Activated CD4-positive, alpha-beta T cell treated with anti-CD3 and anti-CD28 coated beads for 4 hours (primary cell): ENCODE results near the gene MCAM.

Experiments
- DNase-seq, 2 donors: peaks; one replicate each; pipeline ENCODE4 v3.0.0-alpha.2; 2020

Gene MCAM, protein sequence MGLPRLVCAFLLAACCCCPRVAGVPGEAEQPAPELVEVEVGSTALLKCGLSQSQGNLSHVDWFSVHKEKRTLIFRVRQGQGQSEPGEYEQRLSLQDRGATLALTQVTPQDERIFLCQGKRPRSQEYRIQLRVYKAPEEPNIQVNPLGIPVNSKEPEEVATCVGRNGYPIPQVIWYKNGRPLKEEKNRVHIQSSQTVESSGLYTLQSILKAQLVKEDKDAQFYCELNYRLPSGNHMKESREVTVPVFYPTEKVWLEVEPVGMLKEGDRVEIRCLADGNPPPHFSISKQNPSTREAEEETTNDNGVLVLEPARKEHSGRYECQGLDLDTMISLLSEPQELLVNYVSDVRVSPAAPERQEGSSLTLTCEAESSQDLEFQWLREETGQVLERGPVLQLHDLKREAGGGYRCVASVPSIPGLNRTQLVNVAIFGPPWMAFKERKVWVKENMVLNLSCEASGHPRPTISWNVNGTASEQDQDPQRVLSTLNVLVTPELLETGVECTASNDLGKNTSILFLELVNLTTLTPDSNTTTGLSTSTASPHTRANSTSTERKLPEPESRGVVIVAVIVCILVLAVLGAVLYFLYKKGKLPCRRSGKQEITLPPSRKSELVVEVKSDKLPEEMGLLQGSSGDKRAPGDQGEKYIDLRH

DNA sequence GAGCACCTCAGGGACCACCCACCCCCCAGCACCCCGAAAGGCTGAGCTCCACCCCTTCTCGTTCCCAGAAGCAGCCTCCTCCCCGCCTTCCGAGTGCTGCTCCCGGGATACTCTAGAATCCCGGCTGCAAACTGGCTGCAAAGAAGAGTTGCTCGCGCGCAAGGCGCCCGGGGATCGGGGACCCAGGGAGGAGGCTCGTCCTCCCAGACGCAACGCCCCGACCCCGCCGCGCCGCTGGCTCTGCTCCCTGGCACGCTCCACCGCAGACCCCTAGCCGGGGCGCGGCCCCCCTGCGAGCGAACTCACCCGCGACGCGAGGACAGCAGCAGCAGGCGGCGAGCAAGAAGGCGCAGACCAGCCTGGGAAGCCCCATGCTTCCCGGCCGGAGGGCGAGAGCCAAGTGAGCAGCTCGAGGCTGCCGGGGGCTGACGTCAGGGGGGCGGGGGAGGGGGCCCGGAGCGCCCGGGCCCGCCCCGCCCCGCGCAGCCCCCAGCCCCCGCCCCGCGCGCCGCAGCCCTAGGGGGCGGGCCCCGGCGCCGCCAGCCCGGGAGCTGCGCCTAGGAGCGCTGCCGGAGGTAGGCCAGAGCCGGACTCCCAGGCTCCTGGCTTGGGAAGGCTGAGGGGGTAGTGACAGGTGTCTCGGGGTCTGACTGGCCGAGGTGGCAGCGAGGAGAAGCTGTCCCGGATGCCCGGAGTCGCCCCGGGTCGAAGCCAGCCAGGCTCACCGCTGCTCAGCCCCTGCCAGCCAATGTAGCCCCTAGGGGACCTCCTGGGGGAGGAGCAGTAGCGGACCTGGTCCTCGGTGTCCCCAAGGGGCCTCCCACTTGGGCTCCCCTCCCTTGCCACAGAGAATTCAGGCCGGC, at the start of gene MCAM:
TSS of gene MCAM (minus strand) at position 402 of the 863 bp plus-strand sequence. CDS start at position 373, 29 bp downstream.
- DNase-seq = no peak

DNA sequence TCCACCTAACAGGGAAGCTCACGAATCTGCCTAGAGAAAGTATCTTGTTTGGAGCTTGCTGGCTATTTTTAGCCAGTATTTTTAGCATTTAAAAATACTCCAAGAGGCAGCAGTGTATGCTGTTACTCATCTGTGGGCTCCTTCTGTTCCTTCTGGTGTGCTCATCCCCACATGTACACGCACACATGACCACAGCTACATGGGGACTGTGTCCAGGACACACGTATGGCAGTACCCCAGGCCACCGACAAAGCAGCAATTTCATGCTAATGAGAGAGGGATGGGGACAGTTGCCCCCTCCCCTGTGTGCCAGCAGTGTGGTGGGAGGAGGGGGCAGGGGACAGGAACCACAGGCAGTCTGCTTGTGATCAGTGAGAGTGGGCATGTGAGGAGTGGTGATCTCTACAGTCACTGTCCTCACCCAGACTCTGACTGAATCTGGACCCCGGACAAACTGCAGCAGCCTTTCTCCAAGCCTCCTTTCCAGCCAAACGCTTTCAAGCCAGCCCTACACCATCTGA, 48.2 kb upstream of the MCAM start:
- DNase-seq = no peak

DNA sequence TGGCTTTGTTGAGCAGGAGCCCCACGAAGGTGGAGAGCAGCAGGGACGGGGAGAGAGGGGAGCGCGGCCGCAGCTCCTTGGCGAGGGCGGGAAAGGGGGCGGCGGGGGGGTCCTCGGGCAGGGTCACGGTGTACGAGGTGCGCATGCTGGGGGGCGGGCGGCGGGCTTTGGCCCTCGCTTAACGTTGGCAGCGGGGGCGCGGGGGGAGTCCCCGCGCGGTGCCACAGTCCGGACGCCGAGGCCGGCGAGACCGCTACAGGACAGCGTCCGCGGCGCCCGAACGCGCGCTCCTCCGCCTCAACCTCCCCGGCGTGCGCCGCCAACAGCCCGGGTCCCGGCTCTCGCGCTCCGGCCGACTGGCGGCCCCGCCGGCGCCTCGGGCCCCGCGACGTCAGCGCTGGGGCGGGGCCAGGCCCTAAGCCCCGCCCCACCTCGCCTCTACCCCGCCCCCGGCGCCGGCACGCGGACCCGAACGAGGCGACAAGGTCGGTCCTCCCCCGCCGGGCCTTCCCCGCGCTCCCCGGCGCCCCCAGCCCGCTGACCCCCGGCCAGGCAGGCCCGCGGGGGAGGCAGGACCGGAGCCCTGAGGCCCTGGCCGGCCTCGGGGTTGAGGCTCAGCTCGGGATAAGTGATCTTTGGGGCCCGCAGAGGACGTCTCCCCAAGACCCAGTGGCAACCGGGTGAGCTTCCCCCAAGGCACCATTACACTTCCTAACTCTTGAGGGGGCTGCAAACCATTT, 47.1 kb upstream of the MCAM start:
- peak; percentile 56 to 60 for DNase-seq

DNA sequence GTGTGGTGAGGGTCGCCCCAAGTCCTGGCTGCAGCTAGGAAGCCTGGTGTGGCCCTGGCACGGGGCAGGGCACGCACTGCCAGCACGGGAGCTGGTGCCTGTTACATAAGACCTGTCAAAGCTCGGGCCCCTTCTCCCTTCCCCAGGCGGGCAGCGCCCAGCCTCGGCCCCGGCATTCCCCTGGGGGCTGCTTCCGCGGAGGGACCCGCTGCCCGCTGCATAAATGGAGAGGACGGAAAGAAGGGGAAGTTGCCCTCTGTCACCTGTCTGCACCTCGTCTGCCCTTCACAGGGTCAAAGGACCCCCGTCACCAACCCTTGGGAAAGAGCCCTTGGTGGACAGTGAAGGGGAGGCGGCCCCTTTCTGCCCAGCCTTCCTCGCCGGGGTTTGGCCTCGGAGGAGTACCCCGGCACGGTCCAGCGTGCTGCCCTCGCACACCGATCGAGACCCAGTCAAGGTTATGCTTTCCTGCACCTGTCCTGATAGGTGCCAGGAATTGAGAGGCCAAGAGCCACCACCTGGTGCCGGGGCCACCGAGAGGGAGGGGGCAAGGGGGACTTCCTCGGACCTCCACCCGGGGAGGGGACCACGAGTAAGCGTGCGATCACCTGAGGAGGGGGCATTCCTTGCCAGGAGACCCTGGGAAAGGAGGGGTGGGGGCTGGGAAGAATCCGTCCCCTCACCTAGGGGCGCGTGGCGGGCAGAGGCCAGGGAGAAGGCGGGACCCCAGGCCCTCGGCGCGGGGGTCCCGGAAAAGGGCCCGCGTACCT, 46.3 kb upstream of the MCAM start:
- DNase-seq = no peak

DNA sequence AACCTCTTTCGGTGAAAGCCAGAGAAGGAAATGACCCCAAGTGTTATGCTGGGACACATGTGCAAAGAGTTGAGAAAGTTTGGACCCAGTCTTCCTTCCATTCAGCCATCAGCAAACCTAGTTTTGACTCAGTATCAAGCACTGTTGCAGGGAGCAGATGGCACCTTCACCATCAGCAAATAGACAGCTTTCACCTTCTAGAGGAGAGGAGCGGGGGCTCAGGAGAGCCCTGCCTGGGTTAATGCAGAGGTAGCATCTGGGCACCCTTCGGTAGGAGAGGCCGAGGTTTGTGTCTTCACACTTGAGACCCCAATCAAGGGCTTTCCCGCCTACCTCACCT, 45.8 kb upstream of the MCAM start:
- no peak for DNase-seq

DNA sequence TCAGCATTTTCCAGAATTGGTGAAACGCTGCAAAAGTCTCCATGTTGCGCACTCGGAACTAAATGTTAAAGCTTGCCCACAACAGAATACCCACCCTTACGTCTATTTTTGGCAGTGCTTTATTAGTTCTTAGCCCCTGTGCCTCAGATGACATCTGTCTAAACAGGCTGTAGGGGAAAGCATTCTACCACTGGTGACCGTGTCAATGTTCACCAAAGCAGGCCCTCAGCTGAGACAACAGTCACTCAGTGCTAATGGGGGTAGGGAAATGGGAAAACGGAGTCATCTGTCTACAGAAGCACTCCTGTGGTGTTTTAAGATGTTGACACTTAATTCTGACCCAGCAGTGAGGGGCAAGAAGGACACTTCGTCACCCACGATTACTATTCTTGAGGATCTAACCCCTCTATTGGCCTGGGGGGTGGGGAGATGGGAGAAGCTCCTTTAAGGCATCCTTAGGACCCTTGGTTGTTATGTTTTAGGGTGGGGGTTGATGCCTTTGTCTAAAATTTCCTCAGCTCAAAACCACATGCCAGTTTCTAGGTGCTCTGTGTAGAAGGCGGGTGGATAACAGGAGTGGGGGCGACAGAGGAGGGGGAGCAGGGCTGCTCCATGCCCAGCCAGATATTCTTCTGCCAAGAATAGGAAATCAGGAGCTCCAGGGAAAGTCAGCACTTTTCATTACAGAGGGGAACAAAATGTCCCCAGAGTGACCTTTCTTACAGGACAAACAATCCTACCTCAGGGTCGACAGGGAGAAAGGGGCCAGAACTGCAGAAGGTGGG, 45.2 kb upstream of the MCAM start:
- no peak for DNase-seq

DNA sequence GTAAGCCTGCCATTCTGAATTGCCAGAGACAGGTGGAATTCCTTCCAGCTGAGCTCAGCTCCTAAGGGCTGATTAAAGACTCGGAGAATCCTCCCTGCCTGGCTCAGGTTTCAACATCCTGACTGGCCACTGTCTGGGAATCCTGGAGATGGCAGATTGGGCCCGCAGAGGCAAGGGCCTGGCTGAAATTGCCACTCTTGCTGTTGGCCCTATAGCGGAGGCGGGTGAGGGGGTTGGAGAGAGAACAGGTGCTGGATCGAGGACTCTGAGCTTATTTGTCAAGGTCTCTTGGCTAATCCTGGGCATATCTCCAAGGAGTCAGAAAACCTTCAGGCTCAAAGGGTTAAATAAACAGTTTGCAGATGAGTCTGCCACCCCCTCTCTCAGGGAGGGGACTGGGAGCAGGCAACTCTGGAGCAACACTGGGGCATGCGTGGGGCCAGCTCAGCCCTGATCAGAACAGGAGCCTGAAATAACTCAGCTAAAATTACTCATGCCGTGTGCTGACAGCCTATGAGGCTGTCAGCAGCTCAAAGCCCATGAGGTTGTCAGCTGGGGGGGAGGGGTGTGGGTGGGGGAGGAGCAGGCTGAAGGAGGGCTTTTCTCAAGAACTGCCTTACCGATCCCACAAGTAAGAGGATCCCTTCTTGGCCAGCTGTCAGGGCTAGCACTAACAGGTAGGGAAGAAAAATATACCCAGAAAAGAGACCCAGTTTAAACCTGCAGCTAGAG, 44.3 kb upstream of the MCAM start:
- no peak for DNase-seq

DNA sequence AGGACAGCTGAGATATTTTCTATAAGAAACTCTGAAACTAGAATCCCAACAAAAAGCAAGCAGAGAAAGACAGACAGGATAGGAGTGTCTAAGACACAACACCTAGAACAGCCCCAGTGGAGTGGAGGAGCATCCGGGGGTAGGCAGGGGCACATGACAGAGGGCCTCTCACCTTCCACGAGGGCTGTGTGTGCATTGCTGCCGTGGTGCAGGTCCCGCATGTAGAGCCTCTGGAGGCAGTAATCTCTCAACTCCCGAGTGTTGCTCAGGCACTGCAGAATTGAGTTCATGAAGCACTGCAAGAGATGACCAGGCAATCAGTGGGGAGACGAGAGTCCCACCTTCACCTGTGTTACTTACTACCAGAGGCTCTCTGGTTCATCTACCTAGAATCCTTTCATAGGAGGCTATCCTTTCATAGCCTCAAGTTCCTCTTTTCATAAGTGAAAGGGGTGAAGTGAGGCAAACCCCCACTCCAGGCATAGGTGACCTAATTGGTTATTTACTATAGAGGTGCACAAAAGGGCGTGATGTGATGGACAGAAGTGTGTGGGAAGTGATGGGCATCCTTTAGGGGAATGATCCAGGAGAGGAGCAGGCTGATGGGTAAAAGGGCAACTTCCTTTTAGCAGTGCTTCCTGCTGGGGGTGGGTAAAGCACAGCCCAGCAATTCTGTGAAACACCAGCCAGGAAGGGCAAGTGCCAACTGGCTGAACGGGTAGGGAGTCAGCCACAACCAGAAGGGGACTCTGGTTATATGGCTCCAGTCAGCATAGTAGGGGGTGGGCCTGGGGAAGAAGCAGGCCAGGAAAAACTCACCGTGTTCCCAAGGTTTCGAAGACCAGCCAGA, 42.7 kb upstream of the MCAM start:
- DNase-seq = no peak

DNA sequence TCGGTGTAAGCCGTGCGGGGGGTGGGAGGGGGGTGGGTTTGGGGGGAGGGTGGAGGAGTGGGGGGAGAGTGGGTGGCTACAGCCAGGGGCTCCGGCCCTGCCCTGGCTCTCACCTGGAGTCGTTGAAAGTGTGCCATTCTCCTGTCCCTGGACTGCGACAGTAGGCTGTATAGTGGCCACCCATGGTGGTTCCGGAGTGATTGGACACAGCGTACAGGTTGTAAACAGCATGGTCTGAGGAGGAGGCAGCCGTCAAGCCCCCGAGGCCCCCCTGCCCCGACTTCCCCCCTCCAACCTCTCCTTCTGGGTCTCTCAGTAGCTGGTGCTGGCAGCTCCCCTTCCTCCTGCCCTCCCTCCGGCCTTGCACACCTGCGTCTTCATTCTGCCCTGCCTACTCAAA, 40.1 kb upstream of the MCAM start:
- DNase-seq = no peak

DNA sequence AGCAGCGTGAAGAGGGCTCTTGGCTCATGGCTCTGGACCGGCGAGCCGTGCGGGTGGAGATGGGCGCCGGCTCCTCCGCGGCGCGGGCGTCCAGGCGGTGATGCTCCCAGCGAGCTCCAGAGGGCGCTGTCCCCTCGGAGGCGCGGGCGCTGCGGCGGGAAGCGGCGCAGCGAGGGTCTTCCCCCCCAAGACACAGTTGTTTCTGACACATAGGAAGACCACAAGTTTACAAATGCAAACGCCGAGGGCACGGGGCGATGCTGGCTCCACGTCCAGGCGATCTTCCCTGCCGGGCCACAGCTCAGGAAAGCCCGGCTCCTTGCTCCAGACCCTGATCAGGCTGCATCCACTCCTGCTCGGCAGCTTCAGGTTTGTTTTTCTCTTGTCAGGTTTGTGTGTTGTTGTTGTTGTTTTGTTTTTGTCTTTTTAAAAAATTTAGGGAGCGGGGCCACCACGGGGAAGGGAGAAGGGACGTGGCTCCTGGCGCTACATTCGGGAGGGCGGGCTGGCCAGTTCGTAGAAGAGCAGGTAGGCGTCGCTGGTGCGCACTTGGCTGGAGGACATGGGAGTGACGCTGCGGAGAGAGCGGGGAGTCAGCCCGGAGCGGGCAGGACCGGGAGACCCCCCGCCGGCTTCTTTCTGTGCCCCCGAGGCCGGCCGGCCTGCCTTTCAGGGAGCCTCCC, 39.6 kb upstream of the MCAM start:
- peak; percentile 63 to 69 for DNase-seq

DNA sequence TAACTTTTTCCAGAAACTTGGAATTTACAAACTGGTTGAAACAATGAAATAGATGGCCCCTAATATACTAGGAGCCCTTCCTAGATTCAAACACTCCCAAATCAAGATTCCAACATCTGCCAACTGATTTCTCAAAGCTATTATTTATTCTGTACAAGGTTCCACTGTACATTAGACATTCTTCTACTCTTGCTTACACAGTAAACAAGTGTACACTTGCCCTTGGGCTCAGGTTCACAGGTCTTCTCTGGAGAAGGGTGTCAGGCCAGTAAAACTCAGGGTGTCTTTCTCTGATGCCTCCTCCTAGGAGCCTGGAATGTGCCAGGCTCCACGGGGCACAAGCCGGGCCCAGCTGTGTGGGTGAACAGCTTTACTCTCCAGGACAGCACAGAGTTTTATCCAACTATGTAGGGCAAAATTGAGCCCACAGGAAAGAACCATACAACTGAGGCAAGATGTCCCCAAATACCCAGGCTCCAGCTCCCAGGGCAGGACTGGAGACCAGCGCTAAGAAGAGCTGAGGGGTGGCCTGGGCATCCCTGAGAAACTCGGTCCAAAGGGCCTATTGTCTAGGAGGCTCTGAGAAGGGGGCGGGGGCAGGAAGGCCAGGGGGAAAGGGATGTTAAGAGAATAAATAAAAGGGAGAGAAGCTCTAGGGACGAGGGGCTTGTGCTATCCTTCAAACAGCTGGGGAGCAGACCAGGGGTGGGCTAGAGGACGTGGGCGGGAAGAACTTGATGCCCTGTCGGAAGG, 38.3 kb upstream of the MCAM start:
- no peak for DNase-seq

DNA sequence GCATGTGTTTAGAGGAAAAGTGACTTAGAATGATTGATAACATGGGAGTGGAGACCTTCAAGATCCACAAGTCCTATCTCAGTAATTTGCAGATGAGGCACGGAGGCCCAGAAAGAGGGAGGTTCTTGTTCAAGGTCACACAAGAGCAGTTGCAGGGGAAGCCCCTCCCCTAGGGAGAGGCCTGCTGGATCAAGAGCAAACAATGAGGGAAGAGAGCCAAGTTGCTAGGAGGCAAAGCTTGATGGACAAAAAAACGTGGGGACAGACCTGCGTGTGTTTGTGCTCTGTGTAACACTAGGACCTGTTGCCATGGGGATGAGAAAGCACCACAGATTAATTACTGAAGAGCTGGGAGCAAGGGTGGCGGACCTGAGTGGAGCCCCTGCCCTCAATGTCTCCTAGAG, 35.9 kb upstream of the MCAM start:
- DNase-seq = no peak

DNA sequence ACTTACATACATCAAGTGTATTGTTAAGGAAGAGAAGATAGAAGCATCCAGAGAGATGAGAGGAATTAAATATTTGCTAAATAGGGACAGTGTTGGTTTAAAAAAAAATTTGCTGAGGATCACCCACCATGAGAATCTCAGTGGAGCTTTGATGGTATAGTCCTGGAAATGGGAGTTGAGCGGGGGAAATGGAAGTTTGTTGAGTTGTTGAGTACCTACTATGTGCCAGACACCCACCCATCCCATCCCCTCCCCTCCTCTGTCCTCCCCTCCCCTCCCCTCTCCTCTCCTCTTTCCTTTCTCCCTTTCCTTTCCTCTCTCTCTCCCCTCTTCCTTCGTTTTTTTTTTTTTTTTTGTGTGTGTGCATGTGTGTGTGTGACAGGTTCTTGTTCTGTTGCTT, 34.3 kb upstream of the MCAM start:
- DNase-seq = no peak

DNA sequence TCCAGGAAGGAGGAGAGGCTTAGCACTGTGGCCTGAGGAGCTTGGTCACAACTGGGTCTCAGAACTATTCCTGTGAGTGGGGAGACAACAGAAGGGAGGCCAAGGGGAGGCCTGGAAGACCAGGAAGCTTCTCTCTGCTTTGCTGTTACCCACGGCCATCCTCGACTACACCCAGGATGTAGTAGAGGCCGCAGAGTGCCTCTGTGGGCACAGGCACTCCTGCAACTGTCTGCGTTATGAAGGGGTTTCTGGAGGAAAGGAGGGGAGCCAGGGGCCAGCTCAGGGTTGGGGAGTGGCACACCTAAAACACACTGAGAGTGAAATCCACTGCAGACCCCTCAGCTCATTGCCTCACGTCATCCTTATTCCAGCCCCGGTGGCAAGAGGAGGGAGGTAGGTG, 33.4 kb upstream of the MCAM start:
- DNase-seq = no peak

DNA sequence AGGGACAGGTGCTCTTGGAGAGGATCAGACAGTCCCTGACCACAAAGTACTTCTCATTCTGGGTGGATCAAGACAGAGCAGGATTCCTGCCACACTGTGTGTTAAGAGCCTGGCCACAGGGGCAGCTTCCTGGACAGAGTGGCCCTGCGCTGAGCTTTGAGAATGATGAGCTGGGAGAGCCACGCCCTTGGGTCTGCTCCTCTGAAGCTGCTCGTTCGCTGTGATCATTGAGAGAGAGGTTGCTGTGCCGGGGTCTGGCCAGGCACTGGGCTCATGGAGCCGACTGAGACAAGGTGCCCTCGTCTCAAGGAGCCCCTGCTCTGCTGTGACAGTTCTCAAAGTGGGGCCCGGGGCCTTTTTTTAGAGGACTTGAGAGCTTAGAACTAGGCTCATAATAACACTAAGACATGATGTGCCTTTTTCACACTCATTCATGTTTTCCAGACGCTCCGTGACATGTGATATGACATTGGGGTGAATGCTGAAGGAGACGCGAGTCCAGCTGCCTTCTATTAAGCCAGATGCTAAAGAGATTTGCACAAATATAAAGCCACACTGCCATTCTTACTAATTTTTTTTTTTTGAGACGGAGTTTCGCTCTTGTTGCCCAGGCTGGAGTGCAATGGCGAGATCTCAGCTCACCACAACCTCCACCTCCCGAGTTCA, 31.1 kb upstream of the MCAM start:
- no peak for DNase-seq

DNA sequence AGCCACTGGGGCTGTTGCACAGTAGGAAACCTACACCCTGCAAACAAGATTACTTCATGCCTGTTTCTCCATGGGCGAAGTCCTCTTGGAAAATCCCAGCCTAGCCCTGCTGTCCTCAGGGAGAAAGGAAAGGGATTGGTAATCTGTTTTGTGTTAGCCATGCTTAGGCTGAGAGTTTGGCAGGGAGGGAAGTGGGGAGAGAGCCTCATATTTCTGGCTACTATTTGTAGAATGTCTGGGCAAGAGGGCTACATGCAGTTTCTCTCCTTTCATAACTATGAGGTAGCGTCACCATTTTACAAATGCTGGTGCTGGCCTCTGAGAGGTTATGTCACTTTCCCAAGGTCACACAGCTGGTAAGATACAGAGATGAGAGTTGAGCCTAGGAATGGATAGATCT, 30.3 kb upstream of the MCAM start:
- DNase-seq = no peak

DNA sequence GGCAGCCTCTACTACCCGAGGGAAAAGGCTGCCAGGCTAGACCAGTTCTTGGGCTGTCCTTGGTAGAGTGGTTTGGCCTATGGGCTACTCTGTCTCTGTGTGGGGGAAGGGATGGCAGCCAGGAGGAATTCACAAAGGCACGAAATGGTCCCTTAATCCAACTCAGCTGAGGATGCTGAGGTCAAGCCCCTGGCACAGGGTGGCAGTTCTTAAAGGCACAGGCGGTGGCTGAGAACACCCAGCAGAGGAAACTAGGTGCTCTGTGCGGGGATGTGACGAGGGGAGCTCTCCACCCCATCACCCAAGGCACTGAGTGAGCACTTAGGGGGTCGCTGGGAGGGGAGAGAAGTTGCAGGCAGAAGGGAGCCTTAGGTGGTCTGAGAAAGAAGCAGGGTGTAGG, 29.7 kb upstream of the MCAM start, which contains the start of gene MFRP:
TSS of gene MFRP (minus strand) at position 101 of the 400 bp plus-strand sequence. CDS start 192 bp downstream, outside the sequence.
- DNase-seq = no peak
